Stimulated activated CD8-positive, alpha-beta memory T cell treated with anti-CD3 and anti-CD28 coated beads, Interleukin-15, amount 100 ng/mL, for 24 hours (primary cell): ENCODE measurements around the gene GRAMD2B.

Source experiments
- DNase-seq: peaks from one replicate; pipeline ENCODE4 v3.0.0-alpha.2; 2020; ENCODE audit warnings: low read depth

GRAMD2B gene

GRCh38 chr5:126543660-126544059 is 120.5 kb downstream of the GRAMD2B start:
- DNase-seq: no peak
